Measurements from ENCODE around the gene ADK. TPM values are rescaled to one million over a fixed set of nuclear protein-coding genes. Genes with fewer than 3 reads are reported as not detected.

ADK gene
- total and polyA plus RNA-seq, 2 experiments from 2014 or later, result 39.9 to 53.0 TPM

DNA sequence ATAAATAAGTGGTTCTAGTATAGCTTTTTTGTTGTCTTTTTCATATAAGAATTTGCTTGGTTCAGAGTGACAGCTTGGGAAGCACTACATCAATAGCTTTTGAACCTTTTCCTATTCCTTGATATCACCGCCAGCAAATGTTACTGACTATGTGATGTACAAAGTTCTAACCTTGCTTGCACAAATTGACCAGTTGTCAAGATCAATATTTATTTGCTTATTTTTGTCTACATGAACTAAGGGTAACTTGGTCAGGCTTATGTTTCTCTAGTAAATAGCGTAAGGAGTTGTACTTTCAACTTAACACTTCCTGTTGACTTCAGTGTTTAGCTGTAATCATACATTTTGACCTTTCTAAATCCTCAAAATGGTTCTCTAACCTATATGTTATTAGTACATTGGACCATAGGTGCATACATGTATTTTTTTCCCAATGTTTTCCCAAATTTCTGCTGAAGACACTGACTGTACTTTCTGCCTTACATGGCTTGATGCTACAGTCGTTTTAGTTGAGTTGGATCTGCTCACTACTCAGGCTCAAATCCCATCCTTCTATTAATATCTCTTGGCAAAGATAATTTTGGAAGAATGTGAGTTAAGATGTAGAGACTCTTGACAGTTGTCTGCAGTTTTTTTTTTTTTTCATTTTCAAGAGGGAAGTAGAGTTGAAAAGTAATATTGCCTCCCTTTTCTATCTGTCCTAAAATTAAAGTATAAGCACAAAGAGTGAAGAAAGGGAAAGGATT, 436.3 kb downstream of the ADK start:
- H3K4me1 Mint-ChIP-seq, result peaks cover 7% of the 10 kb centered on the region; the same call in 1 of the 3 replicates
- no peak overlapping the region; the same call in 1 of the 2 replicates for H3K27ac Mint-ChIP-seq

GRCh38 chr10:74589226-74589673, 438.2 kb downstream of the ADK start:
- Mint-ChIP-seq H3K27me3 (ENCODE audit: insufficient read depth, low read depth, poor library complexity) (no peaks in the 10 kb centered on the region), H3K4me3 (no peak overlapping the region), H3K4me1 (peaks cover 7% of the 10 kb centered on the region; the same call in 1 of the 3 replicates), H3K36me3 (ENCODE audit: low read depth) (no peaks in the 10 kb centered on the region), H3K9me3 (no peaks in the 10 kb centered on the region), H3K27ac (no peak overlapping the region)
- Histone ChIP-seq H3K9me2 (ENCODE audit: insufficient read depth) (no peaks in the 10 kb centered on the region), H3K27me3 (ENCODE audit: insufficient read depth) (no peaks in the 10 kb centered on the region), H3K36me3 (ENCODE audit: insufficient read depth) (no peaks in the 10 kb centered on the region), H3K79me2 (replicated peaks; ENCODE audit: insufficient read depth) (no peaks in the 10 kb centered on the region), H2AFZ (no peak overlapping the region), H3K27ac (ENCODE audit: low read depth) (no peak overlapping the region), H3K4me3 (no peak overlapping the region), H3K4me2 (no peak overlapping the region), H3K4me1 (ENCODE audit: insufficient read depth) (no peaks in the 10 kb centered on the region), H4K20me1 (replicated peaks; ENCODE audit: insufficient read depth) (no peaks in the 10 kb centered on the region), H3F3A (replicated peaks; ENCODE audit: low read depth) (no peaks in the 10 kb centered on the region)
- DNase-seq (ENCODE audit: low spot score) (peak; percentile 48), ATAC-seq (no peak)
- TF ChIP-seq EZH2phosphoT487 (IDR thresholded peaks at IDR 0.05; ENCODE audit: unreplicated experiment) (no peak), ETS1 (IDR thresholded peaks at IDR 0.05) (no peak), JUNB (IDR thresholded peaks at IDR 0.05; ENCODE audit: unreplicated experiment) (no peak), STAT1 (IDR thresholded peaks at IDR 0.05; ENCODE audit: unreplicated experiment) (no peak), ZNF114 (CRISPR knock-in tag; IDR thresholded peaks at IDR 0.05) (no peak), ZNF462 (CRISPR knock-in tag; IDR thresholded peaks at IDR 0.05) (no peak), ZNF331 (CRISPR knock-in tag; IDR thresholded peaks at IDR 0.05; ENCODE audit: low read depth) (no peak)
- TF ChIP-seq, protein P1, sequence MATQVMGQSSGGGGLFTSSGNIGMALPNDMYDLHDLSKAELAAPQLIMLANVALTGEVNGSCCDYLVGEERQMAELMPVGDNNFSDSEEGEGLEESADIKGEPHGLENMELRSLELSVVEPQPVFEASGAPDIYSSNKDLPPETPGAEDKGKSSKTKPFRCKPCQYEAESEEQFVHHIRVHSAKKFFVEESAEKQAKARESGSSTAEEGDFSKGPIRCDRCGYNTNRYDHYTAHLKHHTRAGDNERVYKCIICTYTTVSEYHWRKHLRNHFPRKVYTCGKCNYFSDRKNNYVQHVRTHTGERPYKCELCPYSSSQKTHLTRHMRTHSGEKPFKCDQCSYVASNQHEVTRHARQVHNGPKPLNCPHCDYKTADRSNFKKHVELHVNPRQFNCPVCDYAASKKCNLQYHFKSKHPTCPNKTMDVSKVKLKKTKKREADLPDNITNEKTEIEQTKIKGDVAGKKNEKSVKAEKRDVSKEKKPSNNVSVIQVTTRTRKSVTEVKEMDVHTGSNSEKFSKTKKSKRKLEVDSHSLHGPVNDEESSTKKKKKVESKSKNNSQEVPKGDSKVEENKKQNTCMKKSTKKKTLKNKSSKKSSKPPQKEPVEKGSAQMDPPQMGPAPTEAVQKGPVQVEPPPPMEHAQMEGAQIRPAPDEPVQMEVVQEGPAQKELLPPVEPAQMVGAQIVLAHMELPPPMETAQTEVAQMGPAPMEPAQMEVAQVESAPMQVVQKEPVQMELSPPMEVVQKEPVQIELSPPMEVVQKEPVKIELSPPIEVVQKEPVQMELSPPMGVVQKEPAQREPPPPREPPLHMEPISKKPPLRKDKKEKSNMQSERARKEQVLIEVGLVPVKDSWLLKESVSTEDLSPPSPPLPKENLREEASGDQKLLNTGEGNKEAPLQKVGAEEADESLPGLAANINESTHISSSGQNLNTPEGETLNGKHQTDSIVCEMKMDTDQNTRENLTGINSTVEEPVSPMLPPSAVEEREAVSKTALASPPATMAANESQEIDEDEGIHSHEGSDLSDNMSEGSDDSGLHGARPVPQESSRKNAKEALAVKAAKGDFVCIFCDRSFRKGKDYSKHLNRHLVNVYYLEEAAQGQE (IDR thresholded peaks at IDR 0.05; ENCODE audit: unreplicated experiment), result no peak

More for the DNA sequence above, 436.3 kb downstream of the ADK start:
- no peaks in the 10 kb centered on the region for H3K36me3 ChIP-seq (ENCODE audit: insufficient read depth)
- no peaks in the 10 kb centered on the region for H3K4me1 ChIP-seq (ENCODE audit: insufficient read depth)
- no peak overlapping the region for H3K27ac ChIP-seq (ENCODE audit: low read depth)
- H3K4me2 ChIP-seq, result no peak overlapping the region
- no peak overlapping the region for H3K4me3 ChIP-seq
- no peak overlapping the region for H2AFZ ChIP-seq
- no peaks in the 10 kb centered on the region for H3K9me2 ChIP-seq (ENCODE audit: insufficient read depth)
- H3K79me2 ChIP-seq (replicated peaks; ENCODE audit: insufficient read depth), result no peaks in the 10 kb centered on the region
- no peaks in the 10 kb centered on the region for H3K27me3 ChIP-seq (ENCODE audit: insufficient read depth)
- no peaks in the 10 kb centered on the region for H3K36me3 Mint-ChIP-seq (ENCODE audit: low read depth)
- ATAC-seq (no peak), DNase-seq (ENCODE audit: low spot score) (no peak)
- H4K20me1 ChIP-seq (replicated peaks; ENCODE audit: insufficient read depth), result no peaks in the 10 kb centered on the region
- no peak overlapping the region for H3K4me3 Mint-ChIP-seq
- no peaks in the 10 kb centered on the region for H3K9me3 Mint-ChIP-seq
- no peak for TF ChIP-seq STAT1 (IDR thresholded peaks at IDR 0.05; ENCODE audit: unreplicated experiment)
- TF ChIP-seq ZNF331 (CRISPR knock-in tag; IDR thresholded peaks at IDR 0.05; ENCODE audit: low read depth), result no peak
- H3F3A ChIP-seq (replicated peaks; ENCODE audit: low read depth), result no peaks in the 10 kb centered on the region
- H3K27me3 Mint-ChIP-seq (ENCODE audit: insufficient read depth, low read depth, poor library complexity), result no peaks in the 10 kb centered on the region
